ENCODE data around the gene RANBP1. TPM values are rescaled to one million over a fixed set of nuclear protein-coding genes. Genes with fewer than 3 reads are reported as not detected.

RANBP1 gene
- total and polyA plus RNA-seq, 4 experiments from 2014 or later: 61.9 to 111 (median 77.4) TPM

Small RNA genes lying within 50 kb of the gene (microRNA-seq; reads per million reads assigned to microRNA genes)
- gene MIR6816 (ENCODE audit: borderline microRNAs expressed, borderline number of aligned reads, borderline replicate concordance): not detected

Other genes with a start within 250 kb of the RANBP1 start
- gene COMT, start 174.3 kb upstream of the RANBP1 start, total RNA-seq: 10 to 100 TPM; 36.8 to 39.2 TPM
- 10 to 100 TPM; 93.1 to 93.9 TPM for gene COMT, start 174.3 kb upstream of the RANBP1 start, polyA plus RNA-seq
- gene TXNRD2, start 174.3 kb upstream of the RANBP1 start, total RNA-seq: 10 to 100 TPM; 34.2 to 35.9 TPM
- gene TXNRD2, start 174.3 kb upstream of the RANBP1 start, polyA plus RNA-seq: 10 to 100 TPM in 1 of 2 donors, 1 to 10 TPM in 1; 8.5 to 11.2 TPM
- 1 to 10 TPM; 3.5 to 4.2 TPM for gene ARVCF, start 99.3 kb upstream of the RANBP1 start, total RNA-seq
- under 1 TPM in 1 of 2 donors, not detected in 1; 0.28 TPM for gene ARVCF, start 99.3 kb upstream of the RANBP1 start, polyA plus RNA-seq
- gene TANGO2, start 95.0 kb upstream of the RANBP1 start, total RNA-seq: 10 to 100 TPM; 50.6 to 51.5 TPM
- 10 to 100 TPM; 40.9 to 43.9 TPM for gene TANGO2, start 95.0 kb upstream of the RANBP1 start, polyA plus RNA-seq
- 10 to 100 TPM; 47.6 to 48.2 TPM for gene DGCR8, start 35.9 kb upstream of the RANBP1 start, total RNA-seq
- 1 to 10 TPM; 2.2 to 5.1 TPM for gene DGCR8, start 35.9 kb upstream of the RANBP1 start, polyA plus RNA-seq
- 100 to 1,000 TPM; 110 to 126 TPM for gene TRMT2A, start 1.1 kb downstream of the RANBP1 start, total RNA-seq
- 10 to 100 TPM; 28.0 to 37.5 TPM for gene TRMT2A, start 1.1 kb downstream of the RANBP1 start, polyA plus RNA-seq
- 10 to 100 TPM; 80.0 to 81.7 TPM for gene ZDHHC8, start 15.7 kb downstream of the RANBP1 start, total RNA-seq
- 1 to 10 TPM; 1.0 to 7.0 TPM for gene ZDHHC8, start 15.7 kb downstream of the RANBP1 start, polyA plus RNA-seq
- not detected for gene CCDC188, start 35.0 kb downstream of the RANBP1 start, total RNA-seq
- not detected for gene CCDC188, start 35.0 kb downstream of the RANBP1 start, polyA plus RNA-seq
- 1 to 10 TPM; 2.1 to 2.7 TPM for gene RTN4R, start 152.2 kb downstream of the RANBP1 start, total RNA-seq
- 1 to 10 TPM; 1.7 to 6.3 TPM for gene RTN4R, start 152.2 kb downstream of the RANBP1 start, polyA plus RNA-seq
- gene DGCR6L, start 204.0 kb downstream of the RANBP1 start, total RNA-seq: 10 to 100 TPM; 39.9 to 44.6 TPM
- 100 to 1,000 TPM; 120 to 145 TPM for gene DGCR6L, start 204.0 kb downstream of the RANBP1 start, polyA plus RNA-seq